Choroid plexus epithelial cell (primary cell): ENCODE data around the gene CELA2A.
"Not testable (repeated sequence)": the region's sequence is repeated elsewhere in the genome, so short reads cannot be mapped to it uniquely, and the experiment has no call there.

ENCODE experiments used
- DNase-seq: peaks from one replicate; pipeline ENCODE4 v3.0.0-alpha.2; 2010; ENCODE audit warnings: low read depth
- H3K4me3 ChIP-seq: 2 replicates; pipeline ENCODE4 v1.5.1; 2011; ENCODE audit warnings: low read depth, mild to moderate bottlenecking, control low read depth, low read length, moderate library complexity
- CTCF ChIP-seq: conservative IDR thresholded peaks from 2 replicates; pipeline ENCODE4 v1.5.1; 2011; ENCODE audit warnings: low read depth, mild to moderate bottlenecking, control low read depth, inconsistent platforms, low read length, moderate library complexity

Gene CELA2A

GRCh38 chr1:15485636-15486035 is 29.1 kb downstream of the CELA2A start:
- DNase-seq: no peak
- no peak overlapping the region for H3K4me3 ChIP-seq
- TF ChIP-seq CTCF: no peak

DNA sequence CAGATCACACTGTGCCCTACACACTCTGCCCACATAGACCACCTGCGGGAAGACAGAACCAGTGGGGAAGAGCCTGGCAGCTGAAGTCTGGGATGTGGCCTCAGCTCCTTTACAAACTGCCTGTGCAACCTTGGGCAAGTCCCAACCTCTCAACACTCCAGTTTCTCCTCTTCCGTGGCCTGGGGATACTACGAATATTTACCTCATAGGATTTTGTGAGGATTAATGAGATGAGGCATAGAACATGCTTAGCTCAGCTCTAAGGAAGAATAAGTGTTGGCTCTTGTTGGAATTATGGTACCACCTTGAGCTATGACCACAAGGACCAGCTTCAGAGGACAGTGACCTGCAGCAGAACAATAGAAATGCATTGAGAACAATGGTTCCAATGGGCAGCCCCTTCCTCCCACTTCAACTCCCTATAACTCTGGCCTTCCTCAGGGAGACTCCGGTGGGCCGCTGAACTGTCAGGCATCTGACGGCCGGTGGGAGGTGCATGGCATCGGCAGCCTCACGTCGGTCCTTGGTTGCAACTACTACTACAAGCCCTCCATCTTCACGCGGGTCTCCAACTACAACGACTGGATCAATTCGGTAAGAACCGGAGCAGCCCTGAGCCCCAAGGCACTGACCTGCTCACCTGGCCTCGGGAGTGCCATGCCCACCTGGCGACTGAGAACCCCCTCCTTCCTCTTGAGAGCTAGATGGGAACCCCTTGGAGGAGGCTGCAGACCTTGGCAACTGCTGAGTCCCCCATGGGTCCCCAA is 30.5 kb downstream of the CELA2A start:
- DNase-seq, H3K4me3 ChIP-seq: not testable (repeated sequence)

DNA sequence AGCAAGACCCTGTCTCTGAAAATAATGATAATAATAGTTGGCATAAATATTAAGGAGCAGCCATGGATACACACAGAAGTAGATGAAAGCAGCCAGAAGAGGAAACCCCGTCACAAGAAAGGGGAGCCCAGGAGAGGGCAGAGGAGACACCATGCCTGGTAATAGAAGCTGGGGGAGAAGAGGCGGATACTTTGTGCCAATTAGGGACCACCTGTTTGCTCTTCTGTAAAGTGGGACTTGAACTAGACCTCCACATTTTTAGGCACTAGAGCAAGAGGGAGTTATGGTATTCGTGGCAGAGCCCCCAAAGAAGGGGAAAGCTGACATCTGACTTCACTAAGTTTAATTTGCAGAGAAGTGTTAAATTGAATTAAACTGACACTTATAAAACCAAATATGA is 31.8 kb downstream of the CELA2A start:
- no peak for TF ChIP-seq CTCF
- no peak overlapping the region for H3K4me3 ChIP-seq
- no peak for DNase-seq

- TF ChIP-seq CTCF: no peak
- no peak for DNase-seq
- H3K4me3 ChIP-seq: no peak overlapping the region
Measured at GRCh38 chr1:15489052-15489736, 32.7 kb downstream of the CELA2A start.

DNA sequence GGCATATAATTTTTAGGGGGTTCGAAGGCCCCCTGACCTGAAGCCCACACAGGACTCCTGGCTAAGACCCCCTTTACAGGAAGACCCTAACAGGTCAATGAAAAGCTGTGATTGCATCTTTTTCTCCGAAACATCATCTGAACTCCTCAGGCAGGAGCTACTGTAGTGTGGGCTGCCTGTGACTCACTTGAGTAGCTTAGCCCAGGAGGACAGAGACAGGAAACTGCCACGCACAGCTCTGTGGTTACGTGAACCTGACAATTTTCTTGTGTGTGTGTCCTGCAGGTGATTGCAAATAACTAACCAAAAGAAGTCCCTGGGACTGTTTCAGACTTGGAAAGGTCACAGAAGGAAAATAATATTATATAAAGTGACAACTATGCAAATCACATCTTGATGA is 34.5 kb downstream of the CELA2A start:
- H3K4me3 ChIP-seq: not testable (repeated sequence)
- DNase-seq: peak; percentile 42

- no peak for TF ChIP-seq CTCF
- H3K4me3 ChIP-seq: no peak overlapping the region
- DNase-seq: no peak
Measured at GRCh38 chr1:15492596-15492995, 36.1 kb downstream of the CELA2A start.

GRCh38 chr1:15493869-15494390 is 37.4 kb downstream of the CELA2A start:
- no peak overlapping the region for H3K4me3 ChIP-seq
- DNase-seq: no peak
- no peak for TF ChIP-seq CTCF
